DMS114 treated with DMSO at 0.1 percent for 48 hours (cell line): ENCODE data around the gene ZNF784.
"Not testable (repeated sequence)": the region's sequence is repeated elsewhere in the genome, so short reads cannot be mapped to it uniquely, and the experiment has no call there.

Source experiments
- DNase-seq: peaks from one replicate; lab custom pipeline; 2025; ENCODE audit not compliant: unreplicated experiment; lab: John Stamatoyannopoulos, UW

The ZNF784 gene

DNA sequence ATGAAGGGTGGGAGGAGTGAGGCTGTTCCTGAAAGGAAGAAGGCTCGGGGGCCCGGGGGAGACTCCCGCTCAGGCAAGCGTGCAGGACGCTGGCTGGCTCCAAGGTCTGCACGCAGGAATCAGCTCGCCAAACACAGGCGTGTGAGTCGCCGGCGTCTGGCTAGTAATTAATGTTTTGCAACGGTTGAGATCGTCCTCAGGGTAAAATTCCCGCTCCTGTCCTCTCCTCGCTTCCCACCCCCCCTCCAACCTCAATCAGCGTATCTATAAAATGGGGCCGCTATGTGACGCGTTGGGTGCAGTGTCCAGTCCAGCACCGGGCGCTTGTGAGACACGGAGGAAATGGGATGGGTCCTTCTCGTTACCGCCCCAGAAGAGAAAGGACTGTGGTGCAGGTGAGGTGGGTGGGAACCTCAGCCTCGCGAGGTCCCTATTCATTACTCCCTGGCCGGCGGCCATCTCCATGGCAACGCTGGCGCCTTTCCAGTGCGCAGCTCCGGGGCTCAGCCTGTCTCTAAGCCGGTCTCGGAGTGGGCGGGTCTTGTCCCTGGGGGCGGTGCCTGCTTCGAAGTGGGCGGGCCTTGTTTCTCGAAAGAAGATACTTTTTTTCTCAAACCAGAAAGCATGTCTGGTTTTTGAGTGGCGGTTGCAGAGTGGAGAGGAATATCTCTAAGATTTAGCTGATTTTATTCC lies 37.2 kb downstream of the ZNF784 start:
- DNase-seq: peak; percentile 85

DNA sequence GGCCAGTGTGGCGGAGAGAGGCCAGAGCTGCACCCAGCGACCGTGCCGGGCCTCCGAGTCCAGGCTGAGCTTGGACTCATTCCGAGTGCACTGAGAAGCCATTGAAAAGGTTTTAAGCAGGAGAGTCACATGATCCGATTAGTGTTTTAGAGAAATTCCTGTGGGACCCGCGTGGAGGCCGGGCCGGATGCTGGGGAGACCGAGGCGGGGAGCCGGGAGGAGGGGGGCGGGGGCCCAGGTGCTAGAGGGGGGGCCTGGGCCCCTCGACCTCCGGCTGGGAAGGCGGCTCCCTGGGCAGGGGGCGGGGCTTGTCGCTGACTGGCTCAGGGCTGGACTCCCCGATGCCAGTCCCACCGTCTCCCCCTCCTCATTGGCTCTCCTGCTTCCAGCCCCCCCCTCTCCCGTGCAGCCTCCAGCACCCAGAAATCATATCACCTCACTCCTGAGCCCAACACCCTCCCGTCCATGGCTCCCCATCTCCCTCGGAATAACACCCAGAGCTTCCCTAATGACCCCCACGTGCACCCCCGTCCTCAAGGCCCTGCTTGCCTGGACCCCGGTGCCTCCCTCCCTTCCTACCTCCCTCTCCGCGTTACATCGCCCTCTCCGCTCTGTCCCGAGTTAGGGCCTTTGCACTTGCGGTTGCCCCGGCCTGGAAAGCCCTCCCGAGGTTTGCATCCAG lies 38.6 kb downstream of the ZNF784 start:
- DNase-seq: peak; percentile 70

DNA sequence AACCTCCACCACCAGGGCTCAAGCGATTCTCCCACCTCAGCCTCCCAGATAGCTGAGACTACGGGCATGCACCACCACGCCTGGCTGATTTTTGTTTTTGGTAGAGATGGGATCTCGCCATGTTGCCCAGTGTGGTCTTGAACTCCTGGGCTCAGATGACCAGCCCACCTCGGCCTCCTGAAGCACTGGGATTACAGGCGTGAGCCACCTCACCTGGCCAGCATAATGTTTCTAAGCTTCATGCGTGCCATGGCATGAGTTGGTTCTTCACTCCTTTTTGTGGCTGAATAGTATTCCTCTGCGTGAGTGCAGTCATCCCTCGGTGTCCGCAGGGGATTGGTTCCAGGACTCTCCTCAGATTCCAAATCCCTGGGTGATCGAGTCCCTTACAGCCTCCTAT lies 39.5 kb downstream of the ZNF784 start:
- no peak for DNase-seq

GRCh38 chr19:55583897-55584296 lies 40.5 kb downstream of the ZNF784 start:
- DNase-seq: not testable (repeated sequence)

DNA sequence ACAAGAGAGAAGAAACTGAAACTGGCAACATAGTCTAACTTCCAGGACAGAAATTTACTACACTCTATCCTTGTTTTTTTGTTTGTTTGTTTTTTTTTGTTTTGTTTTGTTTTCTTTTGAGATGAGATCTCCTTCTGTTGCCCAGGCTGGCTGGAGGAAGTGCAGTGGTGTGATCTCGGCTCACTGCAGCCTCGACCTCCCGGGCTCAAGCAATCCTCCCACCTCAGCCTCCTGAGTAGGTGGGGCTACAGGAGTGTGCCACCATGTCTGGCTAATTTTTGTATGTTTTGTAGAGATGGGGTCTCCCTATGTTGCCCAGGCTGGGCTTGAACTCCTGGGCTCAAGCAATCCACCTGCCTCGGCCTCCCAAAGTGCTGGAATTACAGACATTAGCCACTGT lies 42.1 kb downstream of the ZNF784 start:
- DNase-seq: not testable (repeated sequence)

DNA sequence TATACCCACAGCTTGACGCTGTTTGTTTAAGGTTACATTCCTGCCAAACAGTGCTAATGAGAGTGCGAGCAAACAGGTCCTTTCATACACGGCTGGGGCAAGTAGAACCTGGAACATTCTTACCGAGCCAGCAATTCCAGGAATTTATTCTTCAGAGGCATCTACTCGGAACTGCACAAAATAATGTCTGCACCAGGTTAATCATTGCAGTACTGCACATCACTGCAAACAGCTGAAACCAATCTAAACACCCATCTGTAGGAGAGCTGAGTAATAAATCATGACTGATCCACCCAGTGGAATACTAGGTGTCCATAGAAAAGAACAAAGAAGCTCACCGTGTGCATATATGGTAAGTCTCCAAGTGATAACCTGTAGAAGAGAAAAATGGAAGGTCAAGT lies 42.5 kb downstream of the ZNF784 start:
- DNase-seq: no peak

DNA sequence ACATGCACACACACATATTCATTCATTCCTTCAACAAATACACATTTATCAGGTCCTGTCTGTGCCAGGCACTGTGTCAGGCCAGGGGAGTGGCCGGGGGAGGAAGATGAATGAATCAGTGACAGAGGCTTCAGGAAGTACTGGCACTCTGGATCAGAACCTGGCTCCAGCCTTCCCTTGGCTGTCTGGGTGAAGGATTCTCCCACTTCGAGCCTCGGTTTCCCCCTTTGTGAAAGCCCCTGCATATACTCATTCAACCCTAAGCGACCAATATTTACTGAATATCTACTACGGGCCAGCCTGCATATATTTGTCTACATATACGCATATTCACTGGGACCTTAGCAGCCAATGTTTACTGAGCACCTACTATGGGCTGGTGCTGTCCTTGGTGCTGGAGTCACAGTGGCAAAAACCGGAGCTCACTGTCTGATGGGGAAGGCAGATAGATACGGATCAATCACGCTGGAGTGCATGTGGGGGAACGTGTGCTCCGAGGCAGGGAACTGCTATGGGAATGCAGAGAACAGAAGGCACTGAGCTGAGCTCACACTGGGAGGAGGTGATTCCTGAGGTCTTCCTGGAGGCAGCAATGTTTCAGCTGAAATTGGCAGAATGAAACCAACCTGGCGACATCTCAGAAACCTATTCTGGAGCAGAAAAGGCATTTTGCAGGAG lies 43.1 kb downstream of the ZNF784 start:
- DNase-seq: no peak

- peak; percentile 86 for DNase-seq
Measured at GRCh38 chr19:55580628-55581144, 43.7 kb downstream of the ZNF784 start, which contains the start of gene ZNF579. ZNF579 (minus strand) TSS chr19:55580848; CDS start chr19:55579639, 1,209 bp downstream.

- DNase-seq: no peak
Measured at GRCh38 chr19:55579766-55580621, 44.4 kb downstream of the ZNF784 start.

DNA sequence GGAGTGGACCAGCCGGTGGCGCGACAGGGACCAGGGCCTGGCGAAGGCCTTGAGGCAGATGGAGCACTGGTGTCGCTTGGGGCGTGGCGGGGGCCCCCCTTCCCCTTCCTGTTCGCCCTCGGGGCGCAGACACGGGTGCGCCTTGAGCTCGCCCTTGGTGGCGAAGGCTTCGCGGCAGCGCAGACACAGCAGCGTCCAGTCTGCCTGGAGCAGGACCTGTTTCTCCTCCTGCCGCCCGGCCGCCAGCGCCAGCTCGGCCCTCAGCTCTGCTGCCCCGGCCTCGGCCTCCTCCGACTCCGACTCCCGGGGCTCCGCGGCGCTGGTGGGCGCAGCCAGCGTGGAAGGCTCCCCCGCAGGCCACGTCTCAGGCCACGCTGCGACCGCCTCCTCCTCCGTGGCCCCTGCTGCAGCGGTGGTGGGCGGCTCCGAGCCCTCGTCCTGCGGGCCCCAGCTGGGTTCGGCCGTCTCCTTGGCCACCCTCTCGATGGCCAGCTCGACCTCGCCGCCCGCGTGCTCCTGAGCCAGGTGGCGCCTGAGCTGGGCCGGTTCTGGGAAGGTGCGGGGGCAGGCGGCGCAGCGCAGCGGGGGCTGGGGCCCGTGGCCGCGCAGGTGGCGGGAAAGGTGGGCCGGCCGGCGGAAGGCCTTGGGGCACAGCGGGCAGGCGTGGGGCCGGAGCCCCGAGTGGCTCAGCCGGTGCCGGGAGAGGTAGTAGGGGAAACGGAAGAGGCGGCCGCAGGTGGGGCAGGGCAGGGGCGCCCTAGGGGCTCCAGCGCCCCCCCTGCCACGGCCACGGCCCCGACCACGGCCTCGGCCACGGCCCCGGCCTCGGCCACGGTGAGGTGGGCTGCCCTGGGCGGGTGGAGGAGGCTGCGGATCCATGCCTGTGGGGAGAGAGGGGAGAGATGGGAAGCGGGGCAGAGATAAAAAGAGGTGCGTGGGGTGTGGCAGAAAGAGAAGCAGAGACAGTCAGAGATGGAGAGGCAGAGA lies 45.3 kb downstream of the ZNF784 start:
- no peak for DNase-seq

GRCh38 chr19:55578031-55578760 lies 46.2 kb downstream of the ZNF784 start:
- no peak for DNase-seq

DNA sequence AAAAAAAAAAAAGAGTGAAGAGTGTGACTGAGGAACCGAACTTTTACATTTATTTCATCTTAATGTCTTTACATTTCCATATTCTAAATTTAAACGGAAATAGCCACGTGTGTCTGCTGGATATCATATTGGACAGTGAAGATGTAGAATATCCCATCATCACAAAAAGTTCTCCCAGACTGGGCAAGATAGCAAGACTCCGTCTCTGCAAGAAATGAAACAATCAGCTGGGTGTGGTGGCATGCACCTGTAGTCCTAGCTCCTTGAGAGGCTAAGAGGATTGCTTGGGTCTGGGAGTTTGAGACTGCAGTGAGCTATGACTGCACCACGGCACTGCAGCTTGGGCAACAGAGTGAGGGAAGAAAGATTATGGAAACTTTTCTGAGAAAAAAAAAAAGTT lies 47.6 kb downstream of the ZNF784 start:
- DNase-seq: no peak

DNA sequence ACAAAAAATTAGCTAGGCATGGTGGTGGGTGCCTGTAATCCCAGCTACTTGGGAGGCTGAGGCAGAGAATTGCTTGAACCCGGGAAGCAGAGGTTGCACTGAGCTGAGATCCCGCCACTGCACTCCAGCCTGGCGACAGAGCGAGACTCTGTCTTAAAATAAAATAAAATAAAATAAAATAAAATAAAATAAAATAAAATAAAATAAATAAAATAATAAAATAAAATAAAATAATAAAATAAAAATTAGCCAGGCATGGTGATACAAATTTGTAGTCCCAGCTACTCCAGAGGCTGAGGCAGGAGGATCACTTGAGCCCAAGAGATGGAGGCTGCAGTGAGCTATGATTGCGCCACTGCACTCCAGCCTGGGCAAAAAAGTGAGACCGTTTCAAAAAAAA lies 50.4 kb downstream of the ZNF784 start:
- DNase-seq: not testable (repeated sequence)
